Ovary (tissue), 9 donors: ENCODE measurements around the gene FRMD4A. TPM values are rescaled to one million over a fixed set of nuclear protein-coding genes. Genes with fewer than 3 reads are reported as not detected.

Source experiments
- DNase-seq, 5 donors: peaks; one replicate each; pipeline ENCODE4 v3.0.0-alpha.2; 2019 to 2020
- H3K27ac ChIP-seq, 2 donors: fragments of 200-600 bp; one replicate each; pipeline versions ENCODE4 v1.5.1 to v1.8.0; 2019 to 2022
- H3K27me3 ChIP-seq: fragments of 200-600 bp; one replicate; pipeline ENCODE4 v1.8.0; 2022
- H3K36me3 ChIP-seq: fragments of 200-600 bp; sonication (generic); one replicate; pipeline ENCODE4 v1.5.1; 2019
- H3K4me1 ChIP-seq: one replicate; pipeline ENCODE4 v1.8.1; 2013; ENCODE audit warnings: mild to moderate bottlenecking, moderate library complexity; ENCODE audit not compliant: insufficient read depth
- H3K4me3 ChIP-seq: fragments of 200-600 bp; sonication (generic); one replicate; pipeline ENCODE4 v1.5.1; 2017
- H3K9me3 ChIP-seq, 2 donors: fragments of 200-600 bp in 1 of 2; sonication (generic) in 1 of 2; one replicate each; pipeline versions ENCODE4 v1.5.1 to v1.8.1; 2013 to 2019; ENCODE audit warnings: mild to moderate bottlenecking in 1 of 2, moderate library complexity in 1 of 2
- CTCF ChIP-seq, 3 donors: fragments of 450-650 bp in 2 of 3; fragments of 200-600 bp in 1 of 3; IDR thresholded peaks; one replicate each; pipeline versions ENCODE4 v1.5.1 to v1.8.0; 2016 to 2022; ENCODE audit warnings: antibody characterized with exemption in 3 of 3, mild to moderate bottlenecking in 1 of 3
- EP300 ChIP-seq: sonication (generic); formaldehyde crosslinking; IDR thresholded peaks from one replicate; pipeline ENCODE4 v1.6.1; 2017; ENCODE audit warnings: antibody characterized with exemption
- POLR2A ChIP-seq: fragments of 450-650 bp; IDR thresholded peaks from one replicate; pipeline ENCODE4 v1.6.1; 2017; ENCODE audit warnings: antibody characterized with exemption, mild to moderate bottlenecking, moderate library complexity
- whole genome bisulfite sequencing, 3 donors: extraction: QIAGEN DNeasy Blood & Tissue Kit in 1 of 3; methylation state at CpG; one replicate each; pipeline versions ENCODE4 v1.1.5 to v1.1.7; 2013 to 2017; 5-methylcytosine and 5-hydroxymethylcytosine counted together
- intact Hi-C, 4 donors: fragments of 100-400 bp; cut with DNase I; formaldehyde crosslinking; loops; one replicate each; pipeline versions ENCODE4 v1.11.0 to v1.15.1; 2022 to 2023
- polyA plus RNA-seq, 2 donors: library from polyadenylated mRNA; stranded (reverse); fragments of 200-250 nt in 1 of 2; fragments of 350-450 nt in 1 of 2; fragmentation: Illumina TruSeq in 1 of 2; extraction: RNeasy Lipid Tissue Mini Kit (QIAGEN cat#74804) in 1 of 2; gene quantifications; one replicate each; pipeline ENCODE4 v1.2.3, GENCODE V29; 2013 to 2014
- total RNA-seq, 7 donors: library from RNA; depleted of rRNA in 2 of 7; stranded (reverse); fragments of >200 nt in 2 of 7; fragmentation: NEBNext Ultra II Directional in 3 of 7; extraction: Animal tissue kit (Norgen Biotek cat#: 25700) in 3 of 7; gene quantifications; one replicate each; pipeline versions ENCODE4 v1.1.0 to v1.2.4, GENCODE V29; 2016 to 2023
- donor health status: DM: no; HTN: no; CAD: no; lungs with moderate emphysema.
- donor health status: DM: no; HTN: no; CAD: no.
- donor health status: Bipolar disorder and iron deficiency.
- donor health status: DM: yes; HTN: yes; CAD: no.
- donor health status: DM: no; HTN: no; CAD: no.
- donor health status: DM: yes; HTN: yes; CAD: no.

Gene FRMD4A
- total and polyA plus RNA-seq, 9 donors: 5.5 to 24.7 (median 11.3) TPM

- Histone ChIP-seq H3K27ac (no peak overlapping the region), H3K9me3 (no peaks in the 10 kb centered on the region), H3K4me3 (no peak overlapping the region), H3K36me3 (no peaks in the 10 kb centered on the region), H3K27me3 (no peaks in the 10 kb centered on the region), H3K4me1 (peaks cover 7% of the 10 kb centered on the region)
- TF ChIP-seq EP300: no peak
- TF ChIP-seq POLR2A: no peak
- no peak for TF ChIP-seq CTCF (IDR thresholded peaks at IDR 0.05)
- intact Hi-C loops: no loop called here
- 78 to 84% (median 83%) methylated on average over 2 of the region's 2 CpGs for WGBS, 3 donors
- no peak for DNase-seq
Measured at GRCh38 chr10:13936826-13937225, 393.9 kb downstream of the FRMD4A start.

- TF ChIP-seq CTCF (IDR thresholded peaks at IDR 0.05) (no peak), EP300 (no peak), POLR2A (no peak)
- no peak for DNase-seq
- no peaks in the 10 kb centered on the region for H3K36me3 ChIP-seq
- H3K9me3 ChIP-seq: no peaks in the 10 kb centered on the region
- 69 to 76% (median 70%) methylated on average over 10 of the region's 10 CpGs for WGBS, 3 donors
- no peaks in the 10 kb centered on the region for H3K27me3 ChIP-seq
- no peak overlapping the region for H3K4me3 ChIP-seq
- peaks cover 5% of the 10 kb centered on the region for H3K4me1 ChIP-seq
- no peak overlapping the region for H3K27ac ChIP-seq
- intact Hi-C loops: no loop called here
Measured at GRCh38 chr10:13930120-13930519, 400.6 kb downstream of the FRMD4A start.

- intact Hi-C loops: no loop called here
- DNase-seq: no peak
Measured at GRCh38 chr10:13928451-13928850, 402.3 kb downstream of the FRMD4A start.

GRCh38 chr10:13925971-13926780 is 404.5 kb downstream of the FRMD4A start:
- no peaks in the 10 kb centered on the region for H3K9me3 ChIP-seq
- WGBS, 3 donors: 59 to 69% (median 60%) methylated on average over 5 of the region's 5 CpGs
- intact Hi-C loops: no loop called here
- no peak overlapping the region for H3K27ac ChIP-seq
- DNase-seq: no peak
- H3K4me1 ChIP-seq: peaks cover 5% of the 10 kb centered on the region
- no peaks in the 10 kb centered on the region for H3K27me3 ChIP-seq
- no peaks in the 10 kb centered on the region for H3K36me3 ChIP-seq
- TF ChIP-seq EP300: no peak
- H3K4me3 ChIP-seq: no peak overlapping the region

More at GRCh38 chr10:13928451-13928850, 402.3 kb downstream of the FRMD4A start:
- H3K27ac ChIP-seq: no peak overlapping the region
- H3K4me3 ChIP-seq: no peak overlapping the region
- TF ChIP-seq POLR2A (no peak), EP300 (no peak), CTCF (IDR thresholded peaks at IDR 0.05) (no peak)
- no peaks in the 10 kb centered on the region for H3K9me3 ChIP-seq
- WGBS, 3 donors: 28 to 32% (median 32%) methylated on average over 3 of the region's 3 CpGs
- H3K36me3 ChIP-seq: no peaks in the 10 kb centered on the region
- peaks cover 5% of the 10 kb centered on the region for H3K4me1 ChIP-seq
- H3K27me3 ChIP-seq: no peaks in the 10 kb centered on the region

GRCh38 chr10:13924040-13924725 is 406.5 kb downstream of the FRMD4A start:
- Histone ChIP-seq H3K36me3 (no peaks in the 10 kb centered on the region), H3K4me1 (peaks cover 4% of the 10 kb centered on the region), H3K27ac (no peak overlapping the region), H3K9me3 (no peaks in the 10 kb centered on the region), H3K27me3 (no peaks in the 10 kb centered on the region), H3K4me3 (no peak overlapping the region)
- TF ChIP-seq EP300 (no peak), POLR2A (no peak), CTCF (IDR thresholded peaks at IDR 0.05) (no peak)
- intact Hi-C loops: no loop called here
- WGBS, 3 donors: 62 to 72% (median 69%) methylated on average over 6 of the region's 6 CpGs
- DNase-seq: no peak
